Panc1 (cell line): ENCODE results near the gene JUND.
"Not testable (repeated sequence)": the region's sequence is repeated elsewhere in the genome, so short reads cannot be mapped to it uniquely, and the experiment has no call there.

Source experiments
- CTCF ChIP-seq: fragments of 450-650 bp; IDR thresholded peaks from 2 replicates; pipeline ENCODE4 v1.5.1; 2017; ENCODE audit warnings: mild to moderate bottlenecking
- POLR2AphosphoS5 ChIP-seq: IDR thresholded peaks from 2 replicates; pipeline ENCODE4 v1.6.1; 2012; ENCODE audit warnings: mild to moderate bottlenecking, low read depth, low read length, moderate library complexity
- SIN3A ChIP-seq: IDR thresholded peaks from 2 replicates; pipeline ENCODE4 v1.6.1; 2012; ENCODE audit warnings: low read depth, mild to moderate bottlenecking, low read length, moderate library complexity, borderline replicate concordance; ENCODE audit not compliant: insufficient read depth

- not testable (repeated sequence) for TF ChIP-seq CTCF, POLR2AphosphoS5, SIN3A
Measured at GRCh38 chr19:18324373-18324731, 42.9 kb upstream of the JUND start.
